Adrenal gland (tissue), 5 donors: ENCODE data around the gene PALM.

Experiments used
- CTCF ChIP-seq, 6 experiments: fragments of 450-650 bp in 4 of 6; fragments of 200-600 bp in 2 of 6; sonication (generic) in 1 of 6; IDR thresholded peaks; 1 replicate in 5 of 6; 2 replicates in 1 of 6; pipeline versions ENCODE4 v1.5.1 to v1.8.0; 2016 to 2021; ENCODE audit warnings: antibody characterized with exemption in 6 of 6, mild to moderate bottlenecking in 2 of 6, moderate library complexity in 1 of 6
- POLR2A ChIP-seq, 2 donors: fragments of 450-650 bp; IDR thresholded peaks; one replicate each; pipeline ENCODE4 v1.6.1; 2017; ENCODE audit warnings: antibody characterized with exemption in 2 of 2, mild to moderate bottlenecking in 2 of 2, moderate library complexity in 1 of 2
- donor health status: DM: no; HTN: no; CAD: no.

- TF ChIP-seq CTCF (IDR thresholded peaks at IDR 0.05) (no peak), POLR2A (IDR thresholded peaks at IDR 0.05) (no peak)
Observed at GRCh38 chr19:738509-739128, 29.9 kb downstream of the PALM start.
